ENCODE data around the gene C6orf163. TPM values are rescaled to one million over a fixed set of nuclear protein-coding genes. Genes with fewer than 3 reads are reported as not detected.
A peak's percentile ranks its signal among the peaks of the same experiment; 100 is the strongest.
"Not testable (repeated sequence)": the region's sequence is repeated elsewhere in the genome, so short reads cannot be mapped to it uniquely, and the experiment has no call there.

C6orf163 gene
- polyA plus RNA-seq (2013, experiment 1 of 2; ENCODE audit: insufficient read length), result 0.55 TPM
- polyA plus RNA-seq (2013, experiment 2 of 2; ENCODE audit: insufficient read length), result 0.55 TPM

DNA sequence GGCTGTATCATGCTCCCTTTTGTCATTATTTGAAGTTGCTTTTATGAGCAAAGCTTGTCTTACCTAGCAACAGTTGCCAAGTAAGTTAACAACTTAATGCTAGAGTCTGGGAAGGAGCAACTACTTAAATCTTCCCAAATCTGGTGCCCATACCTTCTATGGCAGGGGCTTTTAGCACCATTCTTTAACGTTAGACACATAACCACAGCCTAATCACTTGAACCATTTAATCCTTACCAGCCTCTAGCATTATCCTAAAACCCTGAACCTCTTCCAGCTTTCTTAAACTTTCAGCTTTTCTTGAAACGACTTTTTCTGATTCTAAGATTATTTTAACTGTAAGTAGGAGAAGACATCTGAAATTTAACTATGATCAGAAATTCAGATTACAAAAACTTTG is at the start of gene C6orf163:
C6orf163 (plus strand) TSS at position 83 of the 400 bp plus-strand sequence; CDS start at position 370, 287 bp downstream.
- DNase-seq, result no peak

GRCh38 chr6:87297119-87297518 is 47.5 kb upstream of the C6orf163 start:
- DNase-seq, result peak; percentile 49

GRCh38 chr6:87301277-87301676 is 43.3 kb upstream of the C6orf163 start:
- not testable (repeated sequence) for DNase-seq

DNA sequence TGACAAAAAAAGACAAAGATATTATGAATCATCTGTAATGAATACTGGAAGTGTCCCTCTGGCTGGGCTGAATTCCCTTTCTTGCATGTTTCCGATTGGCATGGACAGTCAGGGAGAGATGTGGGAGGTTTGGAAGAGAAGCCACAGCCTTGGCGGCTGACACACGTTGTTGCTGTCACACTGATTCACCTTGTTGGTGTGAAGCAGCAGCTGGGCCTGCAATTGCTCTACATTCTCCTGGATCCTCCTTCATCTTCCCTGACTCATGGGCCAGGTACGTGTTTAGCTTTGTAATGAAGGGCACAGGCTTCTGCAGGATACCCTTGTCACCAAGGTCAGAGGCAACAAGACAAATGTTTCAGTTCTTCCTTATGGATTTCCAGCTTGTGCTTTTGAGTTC is 35.6 kb upstream of the C6orf163 start:
- DNase-seq, result no peak

GRCh38 chr6:87312860-87313259 is 31.8 kb upstream of the C6orf163 start:
- no peak for DNase-seq

GRCh38 chr6:87315071-87315470 is 29.5 kb upstream of the C6orf163 start:
- no peak for DNase-seq

DNA sequence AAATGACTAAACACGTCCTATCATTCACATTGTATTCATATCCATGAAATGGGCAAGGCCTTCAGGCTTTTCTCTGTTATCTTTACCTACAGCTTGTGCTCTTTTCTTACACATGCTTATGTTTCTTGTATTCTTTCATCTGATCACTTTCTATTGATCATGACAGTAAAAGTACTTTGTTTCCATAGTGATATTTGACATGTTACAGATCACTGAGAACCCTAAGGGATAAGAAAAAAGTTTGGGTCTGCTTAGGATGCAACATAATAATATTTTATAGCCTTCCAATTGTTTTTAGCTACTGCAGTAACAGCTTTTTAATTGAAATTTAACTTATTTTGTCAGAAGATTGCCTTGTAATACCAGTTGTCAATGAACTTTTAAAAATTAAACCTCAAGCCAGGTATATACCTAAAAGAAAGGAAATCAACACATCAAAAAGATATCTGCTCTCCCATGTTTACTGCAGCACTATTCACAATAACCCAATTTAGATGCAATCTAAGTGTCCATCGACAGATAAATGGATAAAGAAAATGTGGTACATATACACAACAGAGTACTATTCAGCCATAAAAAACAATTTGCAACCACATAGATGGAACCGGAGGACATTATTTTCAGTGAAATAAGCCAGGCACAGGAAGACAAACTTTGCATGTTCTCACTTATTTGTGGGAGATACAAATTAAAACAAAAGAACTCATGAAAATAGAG is 25.2 kb upstream of the C6orf163 start:
- DNase-seq, result no peak

DNA sequence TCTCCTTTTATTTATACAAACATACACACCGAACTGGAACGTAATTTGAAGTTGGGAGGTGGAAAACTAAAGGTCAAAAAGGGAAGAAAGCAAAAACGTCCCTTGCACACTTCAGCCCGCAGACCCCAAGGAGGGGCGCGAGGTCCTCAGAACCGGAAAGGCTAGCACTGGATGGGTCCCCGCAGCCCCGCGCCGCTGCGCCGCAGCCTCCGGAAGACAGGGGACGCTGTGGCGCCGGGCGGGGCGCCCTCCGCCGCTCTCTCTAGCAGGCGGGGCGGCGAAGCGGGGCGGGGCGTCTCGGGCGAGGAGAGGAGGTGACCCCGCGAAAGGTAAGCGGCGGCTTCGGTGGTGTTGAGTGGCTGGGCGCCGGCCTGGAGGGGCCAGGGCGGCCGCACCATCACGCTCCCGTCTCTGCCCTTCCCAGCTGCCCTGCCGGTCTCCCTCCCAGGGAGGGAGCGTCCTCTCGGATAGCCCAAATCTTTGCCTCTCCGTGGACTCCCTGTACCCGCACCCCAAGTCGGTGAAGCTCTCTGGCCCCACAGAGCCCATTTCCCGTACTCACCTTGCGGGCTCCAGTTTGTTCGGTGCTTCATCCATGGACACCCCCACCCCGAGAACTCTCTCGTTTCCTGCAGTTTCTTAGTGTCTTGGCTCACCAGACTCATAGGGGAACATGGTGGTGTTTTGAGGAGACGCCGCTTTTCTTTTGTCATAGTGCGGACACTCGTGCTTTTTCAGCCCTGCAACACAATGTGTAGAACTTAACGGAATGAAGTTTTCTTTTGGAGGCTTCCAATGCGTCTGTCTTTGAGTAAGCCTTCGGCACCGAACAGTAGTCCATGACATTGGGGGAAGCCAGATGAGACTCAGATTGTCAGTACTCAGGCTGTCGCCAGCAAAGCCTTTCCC is 22.1 kb upstream of the C6orf163 start, which contains the start of gene SMIM8:
SMIM8 (plus strand) TSS at position 285 of the 909 bp plus-strand sequence. CDS start 14,444 bp downstream, outside the sequence.
- DNase-seq, result peak; percentile 73

DNA sequence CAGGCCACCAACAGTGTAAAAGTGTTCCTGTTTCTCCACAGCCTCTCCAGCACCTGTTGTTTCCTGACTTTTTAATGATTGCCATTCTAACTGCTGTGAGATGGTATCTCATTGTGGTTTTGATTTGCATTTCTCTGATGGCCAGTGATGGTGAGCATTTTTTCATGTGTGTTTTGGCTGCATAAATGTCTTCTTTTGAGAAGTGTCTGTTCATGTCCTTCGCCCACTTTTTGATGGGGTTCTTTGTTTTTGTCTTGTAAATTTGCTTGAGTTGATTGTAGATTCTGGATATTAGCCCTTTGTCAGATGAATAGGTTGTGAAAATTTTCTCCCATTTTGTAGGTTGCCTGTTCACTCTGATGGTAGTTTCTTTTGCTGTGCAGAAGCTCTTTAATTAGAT is 20.7 kb upstream of the C6orf163 start:
- DNase-seq, result not testable (repeated sequence)

- no peak for DNase-seq
Observed at GRCh38 chr6:87330961-87331360, 13.7 kb upstream of the C6orf163 start.

DNA sequence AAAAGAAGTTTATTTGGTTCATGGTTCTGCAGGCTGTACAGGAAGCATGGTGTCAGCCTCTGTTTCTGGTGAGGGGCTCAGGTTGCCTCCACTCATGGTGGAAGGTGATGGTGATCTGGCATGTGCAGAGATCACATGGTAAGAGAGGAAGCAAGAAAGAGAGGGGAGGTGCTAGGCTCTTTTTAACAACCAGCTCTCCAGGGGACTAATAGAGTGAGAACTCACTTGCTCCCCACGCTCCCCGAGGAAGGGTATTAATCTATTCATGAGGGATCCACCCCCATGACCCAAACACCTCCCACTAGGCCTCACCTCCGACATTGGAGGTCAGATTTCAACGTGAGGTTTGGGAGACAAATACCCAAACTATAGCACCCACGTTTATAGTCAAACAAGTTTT is 11.6 kb upstream of the C6orf163 start:
- no peak for DNase-seq

GRCh38 chr6:87333591-87334181 is 10.9 kb upstream of the C6orf163 start:
- DNase-seq, result peak; percentile 57

DNA sequence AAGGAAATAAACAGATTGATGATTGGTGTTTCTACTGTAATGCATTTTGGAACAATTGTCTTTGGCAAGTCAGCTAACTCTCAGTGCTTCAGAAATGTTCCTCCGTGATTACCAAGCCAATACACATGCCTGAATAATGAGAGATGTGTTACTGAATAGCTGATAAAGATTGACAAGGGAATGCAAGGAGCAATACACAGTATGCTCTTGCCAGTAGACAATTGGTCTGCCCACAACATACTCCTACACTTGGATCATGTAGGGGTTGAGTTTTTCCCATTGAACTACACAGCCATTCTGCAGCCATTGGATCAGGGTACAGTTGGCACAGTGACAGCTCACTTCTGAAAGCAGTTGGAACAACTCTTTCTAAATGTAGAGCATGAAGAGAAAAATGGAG is 9.9 kb upstream of the C6orf163 start:
- no peak for DNase-seq

DNA sequence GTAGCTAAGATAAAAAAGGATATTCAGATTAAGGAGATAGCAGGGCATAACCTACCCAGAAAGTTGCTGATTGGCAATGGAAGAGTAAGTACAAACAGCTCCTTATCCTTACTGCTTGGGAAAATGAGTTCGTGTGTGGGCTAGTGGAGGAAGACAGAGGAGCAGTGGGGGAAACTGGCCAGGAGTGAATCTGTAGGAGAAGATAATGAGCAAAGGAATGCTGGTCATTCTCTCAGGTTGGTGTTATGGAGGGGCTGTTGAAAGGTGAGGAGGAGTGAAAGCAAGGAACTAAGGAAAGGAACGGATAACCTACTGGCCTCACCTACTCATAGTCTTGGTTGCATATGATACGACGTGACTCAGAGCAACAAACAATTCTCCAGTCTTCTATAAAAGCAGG is 8.2 kb upstream of the C6orf163 start:
- DNase-seq, result no peak

- DNase-seq, result no peak
Observed at GRCh38 chr6:87340230-87340629, 4.4 kb upstream of the C6orf163 start.

DNA sequence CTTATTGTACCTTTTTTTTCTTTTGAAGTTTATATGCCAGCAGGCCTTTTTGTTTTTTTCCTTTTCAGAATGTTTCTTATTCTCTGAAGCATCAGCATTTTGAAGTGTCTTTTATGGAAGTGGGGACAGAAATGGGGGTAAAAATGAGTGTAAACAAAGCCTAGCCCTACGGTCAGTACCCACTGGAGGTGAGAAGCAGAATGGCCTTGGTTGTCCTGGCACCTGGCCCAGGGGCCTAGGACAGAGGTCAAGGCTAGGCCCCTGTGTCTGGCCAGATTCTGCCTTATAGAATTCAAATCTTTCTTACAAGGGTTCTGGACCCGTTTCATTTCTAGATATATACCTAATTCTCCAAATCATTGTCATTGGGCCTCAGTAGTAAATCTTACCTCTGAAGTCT is 3.5 kb upstream of the C6orf163 start:
- no peak for DNase-seq

- DNase-seq, result no peak
Observed at GRCh38 chr6:87341899-87342298, 2.7 kb upstream of the C6orf163 start.

DNA sequence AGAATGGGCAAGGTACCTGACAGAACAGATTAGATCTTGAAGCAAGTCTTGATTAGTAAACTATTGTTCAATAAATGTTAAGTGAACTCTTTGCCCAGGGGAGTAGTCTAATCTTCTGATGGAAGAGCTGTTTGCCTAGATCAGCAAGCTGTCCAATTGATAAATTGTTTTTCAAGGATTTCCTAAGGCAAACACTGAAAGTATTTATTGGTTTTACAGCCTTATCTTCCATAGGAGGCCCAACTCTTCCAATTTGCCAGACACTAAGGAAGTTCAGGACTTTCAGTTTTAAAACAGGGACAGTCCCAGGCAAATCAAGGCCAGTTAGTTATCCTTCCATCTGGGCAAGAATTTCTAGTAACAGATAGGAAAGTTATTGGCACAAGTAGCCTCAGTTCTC is 1.8 kb upstream of the C6orf163 start:
- DNase-seq, result no peak

DNA sequence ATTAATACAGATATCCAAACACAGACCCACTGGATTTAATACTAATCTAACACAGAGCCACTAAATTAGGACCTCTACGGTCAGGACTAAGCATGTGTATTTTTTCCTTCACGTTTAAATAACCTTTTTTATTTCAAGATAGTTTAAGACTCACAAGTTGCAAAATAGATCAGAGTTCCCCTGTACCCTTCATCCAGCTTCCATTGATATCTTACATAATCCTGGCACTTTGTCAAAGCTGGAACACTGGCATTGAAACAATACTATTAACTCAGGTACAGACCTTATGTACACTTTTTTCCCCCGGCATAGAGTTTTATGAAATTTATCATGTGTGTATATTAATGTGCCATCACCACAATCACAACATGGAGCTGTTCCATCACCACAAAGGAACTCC is 2.1 kb downstream of the C6orf163 start:
- DNase-seq, result no peak

GRCh38 chr6:87349896-87350295 is 5.3 kb downstream of the C6orf163 start:
- no peak for DNase-seq

DNA sequence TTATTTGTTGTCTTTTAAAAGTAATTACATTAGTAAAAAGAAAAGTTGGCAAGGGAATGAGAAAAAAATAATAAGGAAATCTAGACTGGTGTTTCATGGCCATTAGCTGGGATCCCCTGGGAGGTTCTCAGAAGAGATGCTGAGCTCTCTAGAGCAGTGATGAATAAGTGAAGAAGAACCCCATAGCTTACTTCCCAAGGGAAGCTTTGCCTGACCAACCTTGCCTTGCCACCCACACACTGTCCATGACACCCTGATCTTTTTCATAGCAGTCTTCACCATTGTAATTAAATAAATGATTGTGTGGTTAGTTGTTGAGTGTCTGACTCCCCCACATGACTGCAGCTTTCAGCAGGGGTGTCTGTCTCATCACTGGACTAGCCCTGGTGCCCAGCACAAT is 5.9 kb downstream of the C6orf163 start:
- DNase-seq, result peak; percentile 30

DNA sequence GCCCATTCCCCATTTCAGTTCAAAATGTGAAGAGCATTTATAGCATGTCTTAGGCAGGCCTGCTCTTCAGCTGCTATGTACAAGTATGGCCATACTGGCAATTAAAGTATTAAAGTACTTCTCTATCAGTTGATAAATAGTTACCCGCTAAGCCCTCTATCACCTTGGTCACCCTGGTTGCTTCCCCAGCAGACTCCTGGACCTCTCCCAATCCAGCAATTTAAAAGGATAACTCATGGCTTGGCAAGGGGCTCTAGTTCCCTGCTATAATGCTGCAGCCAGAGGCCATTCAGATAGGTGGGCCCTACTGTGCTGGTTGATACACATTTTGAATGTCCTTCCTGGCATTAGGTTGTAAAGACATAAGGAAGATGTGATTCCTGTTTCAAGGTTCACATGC is 7.0 kb downstream of the C6orf163 start:
- no peak for DNase-seq

DNA sequence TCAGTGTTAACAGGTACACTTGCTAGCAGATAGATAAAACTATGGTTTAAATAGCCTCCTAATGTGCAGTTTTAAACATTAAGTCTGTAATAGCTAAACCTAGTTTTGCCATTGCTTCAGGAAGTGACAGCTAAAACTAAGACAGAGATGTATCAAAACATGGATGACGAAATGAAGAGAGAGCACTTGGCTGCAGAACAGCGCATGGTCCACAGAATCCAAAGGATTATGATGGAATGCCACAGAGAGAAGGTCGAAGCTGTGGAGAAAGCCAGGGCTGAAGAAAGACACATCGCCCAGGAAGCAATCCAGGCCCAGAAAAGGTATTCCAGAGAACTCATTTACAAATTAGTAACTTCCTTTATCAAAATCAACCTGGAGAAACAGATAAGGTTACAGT is 11.6 kb downstream of the C6orf163 start:
- DNase-seq, result no peak
